Hepatocyte (in vitro differentiated cells): ENCODE measurements around the gene LMNB1. TPM values are rescaled to one million over a fixed set of nuclear protein-coding genes. Genes with fewer than 3 reads are reported as not detected.

ENCODE experiments used
- DNase-seq: peaks from one replicate; pipeline ENCODE4 v3.0.0-alpha.2; 2016; ENCODE audit warnings: low spot score
- H2AFZ ChIP-seq: fragments of 200-600 bp; sonication (generic); 2 replicates; pipeline ENCODE4 v1.6.0; 2016; ENCODE audit warnings: antibody characterized with exemption, mild to moderate bottlenecking
- H3K27ac ChIP-seq: fragments of 200-600 bp; sonication (generic); 2 replicates; pipeline ENCODE4 v1.5.1; 2016; ENCODE audit warnings: mild to moderate bottlenecking
- H3K27me3 ChIP-seq: fragments of 200-600 bp; sonication (generic); 2 replicates; pipeline ENCODE4 v1.6.1; 2016
- H3K36me3 ChIP-seq: fragments of 200-600 bp; sonication (generic); replicated peaks from 2 replicates; pipeline ENCODE4 v1.5.1; 2016; ENCODE audit warnings: low read depth; ENCODE audit not compliant: insufficient read depth
- H3K4me1 ChIP-seq: fragments of 200-600 bp; sonication (generic); 2 replicates; pipeline ENCODE4 v1.5.1; 2016; ENCODE audit warnings: mild to moderate bottlenecking, moderate library complexity; ENCODE audit not compliant: insufficient read depth
- H3K4me2 ChIP-seq: fragments of 200-600 bp; sonication (generic); 2 replicates; pipeline ENCODE4 v1.6.0; 2016
- H3K4me3 ChIP-seq: fragments of 200-600 bp; sonication (generic); 2 replicates; pipeline ENCODE4 v1.5.1; 2016; ENCODE audit warnings: mild to moderate bottlenecking
- H3K79me2 ChIP-seq: fragments of 200-600 bp; sonication (generic); 2 replicates; pipeline ENCODE4 v1.6.0; 2017; ENCODE audit warnings: mild to moderate bottlenecking
- H3K9me2 ChIP-seq: fragments of 200-600 bp; sonication (generic); replicated peaks from 2 replicates; pipeline ENCODE4 v1.6.0; 2017; ENCODE audit warnings: mild to moderate bottlenecking; ENCODE audit not compliant: insufficient read depth
- H3K9me3 ChIP-seq: fragments of 200-600 bp; sonication (generic); 2 replicates; pipeline ENCODE4 v1.5.1; 2016; ENCODE audit warnings: low read depth, mild to moderate bottlenecking
- H4K20me1 ChIP-seq: fragments of 200-600 bp; sonication (generic); 2 replicates; pipeline ENCODE4 v1.6.0; 2016; ENCODE audit warnings: mild to moderate bottlenecking; ENCODE audit not compliant: insufficient read depth, poor library complexity, severe bottlenecking
- CTCF ChIP-seq: fragments of 200-600 bp; sonication (generic); IDR thresholded peaks from 2 replicates; pipeline ENCODE4 v1.5.1; 2016; ENCODE audit warnings: antibody characterized with exemption, mild to moderate bottlenecking; ENCODE audit not compliant: poor library complexity
- EZH2 ChIP-seq: fragments of 200-600 bp; sonication (generic); IDR thresholded peaks from 2 replicates; pipeline ENCODE4 v1.6.1; 2016; ENCODE audit warnings: antibody characterized with exemption, mild to moderate bottlenecking, borderline replicate concordance
- EZH2phosphoT487 ChIP-seq: fragments of 200-600 bp; sonication (generic); IDR thresholded peaks from one replicate; pipeline ENCODE4 v1.6.1; 2018; ENCODE audit warnings: antibody characterized with exemption, mild to moderate bottlenecking, low read depth, moderate library complexity; ENCODE audit not compliant: unreplicated experiment, severe bottlenecking
- WGBS: methylation state at CpG from one replicate; pipeline ENCODE4 v1.1.6; 2016; ENCODE audit warnings: low lambda C conversion rate; ENCODE audit errors: missing lambda C conversion rate; 5-methylcytosine and 5-hydroxymethylcytosine counted together
- polyA plus RNA-seq: library from polyadenylated mRNA; unstranded; fragments of >200 nt; fragmentation: Nextera tagmentation; extraction: Ambion mirVana; gene quantifications from 2 replicates; pipeline ENCODE4 v1.2.1, GENCODE V29; 2016
- total RNA-seq: library from RNA; depleted of rRNA; stranded (reverse); fragments of >200 nt; gene quantifications from 2 replicates; pipeline ENCODE4 v1.2.3, GENCODE V29; 2014

LMNB1 gene
- total and polyA plus RNA-seq, 2 experiments from 2014 or later: 12.9 to 30.8 TPM

DNA sequence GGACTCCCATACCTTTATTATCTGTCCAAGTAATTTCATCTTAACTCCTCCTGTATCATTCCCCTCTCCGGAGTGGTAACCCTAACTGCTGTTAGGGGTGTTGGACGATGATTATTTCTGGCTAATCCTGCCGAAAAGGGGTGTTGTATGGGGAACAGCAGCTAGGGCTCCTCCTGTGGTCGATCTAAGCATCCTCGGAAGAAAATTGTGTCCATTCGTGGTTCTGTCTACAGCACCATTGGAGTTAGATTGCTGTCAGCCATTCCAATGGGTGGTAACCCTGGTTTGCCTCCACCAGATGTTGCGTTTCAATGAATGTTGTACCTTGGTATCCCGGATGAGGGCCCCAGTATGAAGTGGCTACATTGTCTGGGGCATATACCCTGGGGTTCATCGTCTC, 35.6 kb upstream of the LMNB1 start:
- 92% methylated on average over 9 of the region's 9 CpGs for WGBS

GRCh38 chr5:126742425-126742824, 34.5 kb upstream of the LMNB1 start:
- Histone ChIP-seq H3K79me2 (no peaks in the 10 kb centered on the region), H3K4me2 (no peak overlapping the region), H3K27ac (no peak overlapping the region), H3K4me3 (no peak overlapping the region), H3K9me2 (no peaks in the 10 kb centered on the region), H3K9me3 (no peaks in the 10 kb centered on the region), H2AFZ (no peak overlapping the region), H3K36me3 (no peaks in the 10 kb centered on the region), H4K20me1 (no peaks in the 10 kb centered on the region), H3K4me1 (no peaks in the 10 kb centered on the region), H3K27me3 (no peaks in the 10 kb centered on the region)
- no peak for DNase-seq
- TF ChIP-seq CTCF: no peak
- WGBS: 73% methylated on average over 2 of the region's 2 CpGs

More for the DNA sequence above, 35.6 kb upstream of the LMNB1 start:
- no peaks in the 10 kb centered on the region for H3K9me3 ChIP-seq
- no peaks in the 10 kb centered on the region for H3K4me1 ChIP-seq
- H3K4me3 ChIP-seq: no peak overlapping the region
- TF ChIP-seq EZH2phosphoT487: no peak
- no peak for TF ChIP-seq CTCF
- TF ChIP-seq EZH2: no peak
- H3K9me2 ChIP-seq: no peaks in the 10 kb centered on the region
- no peaks in the 10 kb centered on the region for H4K20me1 ChIP-seq
- H3K79me2 ChIP-seq: no peaks in the 10 kb centered on the region
- no peaks in the 10 kb centered on the region for H3K36me3 ChIP-seq
- H3K4me2 ChIP-seq: no peak overlapping the region
- H2AFZ ChIP-seq: no peak overlapping the region
- no peak overlapping the region for H3K27ac ChIP-seq
- H3K27me3 ChIP-seq: no peaks in the 10 kb centered on the region
- DNase-seq: no peak

DNA sequence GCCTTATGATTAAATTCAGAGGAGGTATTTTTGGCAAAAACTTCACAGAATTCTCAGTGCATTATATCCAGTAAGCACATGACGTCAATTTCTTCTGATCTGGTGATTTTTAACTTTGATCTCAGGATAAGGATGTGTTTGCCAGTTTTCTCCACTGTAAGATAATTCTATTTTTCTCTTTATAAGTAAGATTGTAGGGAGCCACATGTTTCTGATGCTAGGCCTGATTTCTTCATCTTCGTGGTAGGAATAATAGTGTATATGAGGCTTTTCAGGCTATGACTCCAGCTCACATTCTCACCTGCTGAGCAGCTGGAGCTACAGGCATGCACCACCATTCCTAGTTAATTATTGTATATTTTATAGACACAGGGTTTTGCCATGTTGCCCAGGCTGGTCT, 32.1 kb upstream of the LMNB1 start:
- H3K27ac ChIP-seq: no peak overlapping the region
- H3K4me2 ChIP-seq: no peak overlapping the region
- H3K9me3 ChIP-seq: no peaks in the 10 kb centered on the region
- H3K27me3 ChIP-seq: no peaks in the 10 kb centered on the region
- H3K36me3 ChIP-seq: no peaks in the 10 kb centered on the region
- no peaks in the 10 kb centered on the region for H3K79me2 ChIP-seq
- DNase-seq: no peak
- no peak overlapping the region for H3K4me3 ChIP-seq
- no peak for TF ChIP-seq EZH2phosphoT487
- no peaks in the 10 kb centered on the region for H3K4me1 ChIP-seq
- H2AFZ ChIP-seq: no peak overlapping the region
- no peaks in the 10 kb centered on the region for H4K20me1 ChIP-seq
- H3K9me2 ChIP-seq: no peaks in the 10 kb centered on the region
- 70% methylated on average over 2 of the region's 2 CpGs for WGBS

DNA sequence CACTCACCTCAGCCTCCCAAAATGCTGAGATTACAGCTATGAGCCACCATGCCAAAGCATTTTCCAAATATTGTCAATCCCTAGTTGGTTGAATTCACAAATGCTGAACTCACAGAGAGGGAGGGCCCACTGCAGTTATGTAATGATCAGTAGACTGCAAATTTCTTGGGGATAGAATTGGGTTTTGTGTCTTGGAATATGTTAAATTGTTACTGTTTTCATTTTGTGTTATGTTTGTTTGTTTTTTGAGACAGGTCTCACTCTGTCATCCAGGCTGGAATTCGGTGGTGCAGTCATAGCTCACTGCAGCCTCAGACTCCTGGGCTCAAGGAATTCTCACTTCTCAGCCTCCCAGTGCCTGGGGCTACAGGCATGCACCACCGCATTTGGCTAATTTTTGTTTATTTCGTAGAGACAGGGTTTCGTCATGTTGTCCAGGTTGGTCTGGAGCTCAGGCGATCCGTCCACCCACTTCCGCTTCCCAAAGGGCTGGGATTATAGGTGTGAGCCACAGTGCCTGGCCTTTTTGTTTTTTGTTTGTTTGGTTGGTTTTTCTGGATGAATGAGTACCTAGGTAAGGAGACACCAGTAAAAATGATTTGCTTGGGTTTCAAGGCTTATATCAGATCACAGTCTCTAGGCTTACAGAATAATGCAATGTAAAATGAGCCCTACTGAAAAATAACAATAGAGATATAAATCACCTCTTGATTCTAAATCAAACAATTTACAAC, 31.5 kb upstream of the LMNB1 start:
- TF ChIP-seq EZH2phosphoT487: no peak
- TF ChIP-seq EZH2: no peak
- no peak for TF ChIP-seq CTCF
- H3K4me1 ChIP-seq: no peaks in the 10 kb centered on the region
- no peak overlapping the region for H3K4me3 ChIP-seq
- no peak overlapping the region for H3K4me2 ChIP-seq
- no peaks in the 10 kb centered on the region for H3K79me2 ChIP-seq
- no peaks in the 10 kb centered on the region for H3K27me3 ChIP-seq
- H3K9me3 ChIP-seq: no peaks in the 10 kb centered on the region
- H4K20me1 ChIP-seq: no peaks in the 10 kb centered on the region
- 51% methylated on average over 7 of the region's 7 CpGs for WGBS
- H2AFZ ChIP-seq: no peak overlapping the region
- no peak overlapping the region for H3K27ac ChIP-seq
- no peaks in the 10 kb centered on the region for H3K9me2 ChIP-seq
- no peaks in the 10 kb centered on the region for H3K36me3 ChIP-seq
- DNase-seq: no peak
